HepG2 (cell line): ENCODE measurements around the gene SUPT6H. TPM values are rescaled to one million over a fixed set of nuclear protein-coding genes. Genes with fewer than 3 reads are reported as not detected.

Experiments used
- RNF2 ChIP-seq: fragments of 450-650 bp; conservative IDR thresholded peaks from 2 replicates; pipeline ENCODE4 v1.6.1; 2016; ENCODE audit warnings: low read depth
- SIN3B ChIP-seq: fragments of 150-350 bp; IDR thresholded peaks from 2 replicates; pipeline ENCODE4 v1.6.1; 2014; ENCODE audit warnings: low read length
- SYNCRIP ChIP-seq: fragments of 200-400 bp; formaldehyde crosslinking; IDR thresholded peaks from 2 replicates; pipeline ENCODE4 v1.6.1; 2018; ENCODE audit warnings: mild to moderate bottlenecking, low read depth, low read length; ENCODE audit not compliant: insufficient read depth
- TBL1XR1 ChIP-seq: fragments of 150-350 bp; IDR thresholded peaks from 2 replicates; pipeline ENCODE4 v1.6.1; 2014; ENCODE audit warnings: borderline replicate concordance, low read length; ENCODE audit not compliant: partially characterized antibody
- THYN1 ChIP-seq: sonication (generic); formaldehyde crosslinking; IDR thresholded peaks from 2 replicates; pipeline ENCODE4 v1.8.1; 2023; ENCODE audit warnings: low read depth, mild to moderate bottlenecking, moderate library complexity, missing genetic modification reagents, borderline replicate concordance
- ZNF260 ChIP-seq: sonication (generic); formaldehyde crosslinking; IDR thresholded peaks from 2 replicates; pipeline ENCODE4 v1.4.0; 2020; ENCODE audit warnings: missing genetic modification reagents, low read depth, mild to moderate bottlenecking, borderline replicate concordance
- ZNF572 ChIP-seq: sonication (generic); formaldehyde crosslinking; IDR thresholded peaks from 2 replicates; pipeline ENCODE4 v1.5.1; 2020; ENCODE audit warnings: mild to moderate bottlenecking, missing genetic modification reagents
- ZNF577 ChIP-seq: sonication (generic); formaldehyde crosslinking; IDR thresholded peaks from 2 replicates; pipeline ENCODE4 v1.4.0; 2020; ENCODE audit warnings: mild to moderate bottlenecking, low read depth, missing genetic modification reagents, borderline replicate concordance
- ZNF678 ChIP-seq: sonication (generic); formaldehyde crosslinking; IDR thresholded peaks from 2 replicates; pipeline ENCODE4 v1.4.0; 2020; ENCODE audit warnings: mild to moderate bottlenecking, missing genetic modification reagents
- ZNF773 ChIP-seq: sonication (generic); formaldehyde crosslinking; IDR thresholded peaks from 2 replicates; pipeline ENCODE4 v1.4.0; 2020; ENCODE audit warnings: missing genetic modification reagents, borderline replicate concordance
- polyA plus RNA-seq, 8 experiments: library from polyadenylated mRNA; depleted of rRNA in 3 of 8; stranded (reverse) in 7 of 8; unstranded in 1 of 8; fragments of >200 nt; fragmentation: Illumina TruSeq in 4 of 8; extraction: Trizol in 4 of 8; gene quantifications; 2 replicates each; pipeline versions ENCODE4 v1.2.1 to v1.2.3, GENCODE V29; 2011 to 2016; ENCODE audit warnings: low read depth in 4 of 8, missing spikeins in 1 of 8, mixed read lengths in 1 of 8; ENCODE audit not compliant: insufficient read depth in 1 of 8
- total RNA-seq, 5 experiments: library from RNA; depleted of rRNA; stranded (reverse); fragments of >200 nt; fragmentation: Illumina TruSeq; extraction: Trizol; gene quantifications; 2 replicates each; pipeline ENCODE4 v1.2.3, GENCODE V29; 2016; ENCODE audit warnings: low read depth in 1 of 5
- TF ChIP-seq, protein P1 (sequence below): sonication (generic); formaldehyde crosslinking; IDR thresholded peaks from 2 replicates; pipeline ENCODE4 v1.8.0; 2022; ENCODE audit warnings: missing genetic modification reagents, mild to moderate bottlenecking, moderate library complexity, borderline replicate concordance
- TF ChIP-seq, protein P2 (sequence below): sonication (generic); formaldehyde crosslinking; IDR thresholded peaks from 2 replicates; pipeline ENCODE4 v1.4.0; 2020; ENCODE audit warnings: missing genetic modification reagents
- TF ChIP-seq, protein P3 (sequence below): sonication (generic); formaldehyde crosslinking; IDR thresholded peaks from 2 replicates; pipeline ENCODE4 v1.5.0; 2020; ENCODE audit warnings: mild to moderate bottlenecking, missing genetic modification reagents, borderline replicate concordance
- TF ChIP-seq, protein P4 (sequence below): sonication (generic); formaldehyde crosslinking; IDR thresholded peaks from 2 replicates; pipeline ENCODE4 v1.5.1; 2020; ENCODE audit warnings: missing genetic modification reagents, mild to moderate bottlenecking, borderline replicate concordance

The SUPT6H gene
- total and polyA plus RNA-seq, 2 of the 13 experiments (the other 11 are each of a cell fraction or from before 2014, with no cell fraction given), result 32.7 to 39.9 TPM

DNA sequence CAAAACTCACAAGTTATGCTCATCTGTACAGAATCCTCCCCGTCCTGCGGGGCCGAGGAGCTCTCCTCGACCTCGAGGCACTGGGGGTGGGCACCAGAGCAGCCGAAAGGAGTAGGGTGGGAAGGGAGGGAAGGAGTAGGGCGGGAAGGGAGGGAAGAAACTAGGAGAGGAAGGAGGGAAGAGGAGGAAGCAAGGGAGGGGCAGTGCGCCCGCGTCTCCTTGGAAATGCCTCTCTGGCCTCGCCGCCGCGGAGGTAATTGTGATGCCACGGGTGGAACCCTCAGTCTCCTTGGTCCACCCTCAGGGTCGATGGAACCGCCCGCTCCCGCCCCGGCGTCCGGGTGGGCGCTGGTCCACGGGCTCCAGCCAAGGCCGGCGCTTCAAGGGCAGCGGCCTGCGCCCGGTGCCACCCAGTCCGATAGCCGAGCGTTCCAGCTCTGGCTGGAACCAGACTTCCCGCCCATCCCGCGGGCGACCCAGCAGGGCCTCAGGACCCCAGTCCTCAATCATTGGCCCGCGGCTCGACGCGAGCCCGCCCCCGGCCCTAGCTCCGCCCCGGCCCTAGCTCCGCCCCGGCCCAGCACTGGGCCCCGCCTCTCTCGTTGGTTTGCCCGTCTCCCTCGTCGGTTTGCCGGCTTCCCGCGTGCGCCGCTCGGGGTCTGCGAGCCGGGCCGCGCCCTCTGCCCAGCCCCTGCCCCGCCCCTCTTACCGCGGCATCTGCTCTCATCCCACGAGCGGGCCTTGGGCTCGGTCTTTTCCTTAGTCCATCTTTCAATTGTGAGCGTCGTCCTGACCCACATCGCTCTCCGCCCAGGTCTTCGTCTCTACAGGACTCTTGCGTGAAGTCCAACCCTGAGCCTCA, 49.1 kb downstream of the SUPT6H start (continued):
- TF ChIP-seq, protein P1, sequence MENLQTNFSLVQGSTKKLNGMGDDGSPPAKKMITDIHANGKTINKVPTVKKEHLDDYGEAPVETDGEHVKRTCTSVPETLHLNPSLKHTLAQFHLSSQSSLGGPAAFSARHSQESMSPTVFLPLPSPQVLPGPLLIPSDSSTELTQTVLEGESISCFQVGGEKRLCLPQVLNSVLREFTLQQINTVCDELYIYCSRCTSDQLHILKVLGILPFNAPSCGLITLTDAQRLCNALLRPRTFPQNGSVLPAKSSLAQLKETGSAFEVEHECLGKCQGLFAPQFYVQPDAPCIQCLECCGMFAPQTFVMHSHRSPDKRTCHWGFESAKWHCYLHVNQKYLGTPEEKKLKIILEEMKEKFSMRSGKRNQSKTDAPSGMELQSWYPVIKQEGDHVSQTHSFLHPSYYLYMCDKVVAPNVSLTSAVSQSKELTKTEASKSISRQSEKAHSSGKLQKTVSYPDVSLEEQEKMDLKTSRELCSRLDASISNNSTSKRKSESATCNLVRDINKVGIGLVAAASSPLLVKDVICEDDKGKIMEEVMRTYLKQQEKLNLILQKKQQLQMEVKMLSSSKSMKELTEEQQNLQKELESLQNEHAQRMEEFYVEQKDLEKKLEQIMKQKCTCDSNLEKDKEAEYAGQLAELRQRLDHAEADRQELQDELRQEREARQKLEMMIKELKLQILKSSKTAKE, result no peak
- TF ChIP-seq ZNF260 (CRISPR knock-in tag) (no peak), RNF2 (peak; percentile 74), ZNF572 (no peak), SYNCRIP (no peak), ZNF577 (no peak), THYN1 (no peak), ZNF773 (CRISPR knock-in tag) (peak; percentile 55; the same call in 1 of the 2 replicates), TBL1XR1 (peak; percentile 24), ZNF678 (CRISPR knock-in tag) (no peak), SIN3B (0 out of 2 replicates have a peak, but pooled peaks have one; percentile 36)
- TF ChIP-seq, protein P2, sequence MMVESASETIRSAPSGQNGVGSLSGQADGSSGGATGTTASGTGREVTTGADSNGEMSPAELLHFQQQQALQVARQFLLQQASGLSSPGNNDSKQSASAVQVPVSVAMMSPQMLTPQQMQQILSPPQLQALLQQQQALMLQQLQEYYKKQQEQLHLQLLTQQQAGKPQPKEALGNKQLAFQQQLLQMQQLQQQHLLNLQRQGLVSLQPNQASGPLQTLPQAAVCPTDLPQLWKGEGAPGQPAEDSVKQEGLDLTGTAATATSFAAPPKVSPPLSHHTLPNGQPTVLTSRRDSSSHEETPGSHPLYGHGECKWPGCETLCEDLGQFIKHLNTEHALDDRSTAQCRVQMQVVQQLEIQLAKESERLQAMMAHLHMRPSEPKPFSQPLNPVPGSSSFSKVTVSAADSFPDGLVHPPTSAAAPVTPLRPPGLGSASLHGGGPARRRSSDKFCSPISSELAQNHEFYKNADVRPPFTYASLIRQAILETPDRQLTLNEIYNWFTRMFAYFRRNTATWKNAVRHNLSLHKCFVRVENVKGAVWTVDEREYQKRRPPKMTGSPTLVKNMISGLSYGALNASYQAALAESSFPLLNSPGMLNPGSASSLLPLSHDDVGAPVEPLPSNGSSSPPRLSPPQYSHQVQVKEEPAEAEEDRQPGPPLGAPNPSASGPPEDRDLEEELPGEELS (CRISPR knock-in tag), result peak; percentile 21; the same call in 1 of the 2 replicates
- TF ChIP-seq, protein P3, sequence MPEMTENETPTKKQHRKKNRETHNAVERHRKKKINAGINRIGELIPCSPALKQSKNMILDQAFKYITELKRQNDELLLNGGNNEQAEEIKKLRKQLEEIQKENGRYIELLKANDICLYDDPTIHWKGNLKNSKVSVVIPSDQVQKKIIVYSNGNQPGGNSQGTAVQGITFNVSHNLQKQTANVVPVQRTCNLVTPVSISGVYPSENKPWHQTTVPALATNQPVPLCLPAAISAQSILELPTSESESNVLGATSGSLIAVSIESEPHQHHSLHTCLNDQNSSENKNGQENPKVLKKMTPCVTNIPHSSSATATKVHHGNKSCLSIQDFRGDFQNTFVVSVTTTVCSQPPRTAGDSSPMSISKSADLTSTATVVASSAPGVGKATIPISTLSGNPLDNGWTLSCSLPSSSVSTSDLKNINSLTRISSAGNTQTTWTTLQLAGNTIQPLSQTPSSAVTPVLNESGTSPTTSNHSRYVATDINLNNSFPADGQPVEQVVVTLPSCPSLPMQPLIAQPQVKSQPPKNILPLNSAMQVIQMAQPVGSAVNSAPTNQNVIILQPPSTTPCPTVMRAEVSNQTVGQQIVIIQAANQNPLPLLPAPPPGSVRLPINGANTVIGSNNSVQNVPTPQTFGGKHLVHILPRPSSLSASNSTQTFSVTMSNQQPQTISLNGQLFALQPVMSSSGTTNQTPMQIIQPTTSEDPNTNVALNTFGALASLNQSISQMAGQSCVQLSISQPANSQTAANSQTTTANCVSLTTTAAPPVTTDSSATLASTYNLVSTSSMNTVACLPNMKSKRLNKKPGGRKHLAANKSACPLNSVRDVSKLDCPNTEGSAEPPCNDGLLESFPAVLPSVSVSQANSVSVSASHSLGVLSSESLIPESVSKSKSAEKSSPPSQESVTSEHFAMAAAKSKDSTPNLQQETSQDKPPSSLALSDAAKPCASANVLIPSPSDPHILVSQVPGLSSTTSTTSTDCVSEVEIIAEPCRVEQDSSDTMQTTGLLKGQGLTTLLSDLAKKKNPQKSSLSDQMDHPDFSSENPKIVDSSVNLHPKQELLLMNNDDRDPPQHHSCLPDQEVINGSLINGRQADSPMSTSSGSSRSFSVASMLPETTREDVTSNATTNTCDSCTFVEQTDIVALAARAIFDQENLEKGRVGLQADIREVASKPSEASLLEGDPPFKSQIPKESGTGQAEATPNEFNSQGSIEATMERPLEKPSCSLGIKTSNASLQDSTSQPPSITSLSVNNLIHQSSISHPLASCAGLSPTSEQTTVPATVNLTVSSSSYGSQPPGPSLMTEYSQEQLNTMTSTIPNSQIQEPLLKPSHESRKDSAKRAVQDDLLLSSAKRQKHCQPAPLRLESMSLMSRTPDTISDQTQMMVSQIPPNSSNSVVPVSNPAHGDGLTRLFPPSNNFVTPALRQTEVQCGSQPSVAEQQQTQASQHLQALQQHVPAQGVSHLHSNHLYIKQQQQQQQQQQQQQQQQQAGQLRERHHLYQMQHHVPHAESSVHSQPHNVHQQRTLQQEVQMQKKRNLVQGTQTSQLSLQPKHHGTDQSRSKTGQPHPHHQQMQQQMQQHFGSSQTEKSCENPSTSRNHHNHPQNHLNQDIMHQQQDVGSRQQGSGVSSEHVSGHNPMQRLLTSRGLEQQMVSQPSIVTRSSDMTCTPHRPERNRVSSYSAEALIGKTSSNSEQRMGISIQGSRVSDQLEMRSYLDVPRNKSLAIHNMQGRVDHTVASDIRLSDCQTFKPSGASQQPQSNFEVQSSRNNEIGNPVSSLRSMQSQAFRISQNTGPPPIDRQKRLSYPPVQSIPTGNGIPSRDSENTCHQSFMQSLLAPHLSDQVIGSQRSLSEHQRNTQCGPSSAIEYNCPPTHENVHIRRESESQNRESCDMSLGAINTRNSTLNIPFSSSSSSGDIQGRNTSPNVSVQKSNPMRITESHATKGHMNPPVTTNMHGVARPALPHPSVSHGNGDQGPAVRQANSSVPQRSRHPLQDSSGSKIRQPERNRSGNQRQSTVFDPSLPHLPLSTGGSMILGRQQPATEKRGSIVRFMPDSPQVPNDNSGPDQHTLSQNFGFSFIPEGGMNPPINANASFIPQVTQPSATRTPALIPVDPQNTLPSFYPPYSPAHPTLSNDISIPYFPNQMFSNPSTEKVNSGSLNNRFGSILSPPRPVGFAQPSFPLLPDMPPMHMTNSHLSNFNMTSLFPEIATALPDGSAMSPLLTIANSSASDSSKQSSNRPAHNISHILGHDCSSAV (CRISPR knock-in tag), result no peak
- TF ChIP-seq, protein P4, sequence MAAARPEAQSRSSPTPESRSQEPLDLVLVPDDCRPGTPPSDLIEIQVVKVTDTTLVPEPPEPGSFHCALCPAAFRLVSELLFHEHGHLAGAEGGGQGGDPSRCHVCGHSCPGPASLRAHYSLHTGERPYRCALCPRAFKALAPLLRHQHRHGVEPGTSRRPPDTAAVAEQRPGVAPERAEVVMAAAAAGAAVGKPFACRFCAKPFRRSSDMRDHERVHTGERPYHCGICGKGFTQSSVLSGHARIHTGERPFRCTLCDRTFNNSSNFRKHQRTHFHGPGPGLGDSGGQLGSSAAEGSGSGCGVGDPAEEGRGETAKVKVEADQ (CRISPR knock-in tag), result no peak
